GM12873 (cell line): ENCODE measurements around the gene VPS39.

Experiments used
- TF ChIP-seq, protein P1 (sequence below): IDR thresholded peaks from 2 replicates; pipeline ENCODE4 v1.5.1; 2012; ENCODE audit warnings: low read depth, mild to moderate bottlenecking, moderate library complexity, low read length, control low read depth; ENCODE audit not compliant: insufficient read depth; ENCODE audit errors: missing control alignments

The VPS39 gene

DNA sequence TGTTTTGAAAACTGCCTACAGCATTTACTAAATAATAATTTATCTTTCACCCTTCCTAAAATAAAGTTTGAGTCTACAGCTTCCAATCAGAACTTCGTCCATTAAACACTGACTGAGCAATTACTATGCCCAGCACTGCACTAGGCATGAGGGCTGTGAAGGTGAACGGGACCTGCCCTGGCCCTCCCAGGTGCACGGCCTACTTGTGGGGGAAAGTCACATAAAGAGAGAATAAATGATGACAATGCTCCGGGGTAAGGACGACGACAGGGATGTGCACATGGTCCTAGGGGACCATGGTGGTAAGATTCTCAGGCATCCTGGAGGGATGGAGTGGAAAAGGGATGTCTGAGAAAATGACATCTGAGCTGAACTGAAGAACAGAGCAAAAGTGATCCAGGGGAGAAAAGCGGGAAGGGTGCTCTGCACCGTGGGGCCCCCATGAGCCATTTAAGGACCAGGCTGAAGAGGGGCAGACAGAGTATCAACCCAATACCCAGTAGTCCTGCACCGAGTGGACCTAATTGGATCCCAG, 63.2 kb downstream of the VPS39 start:
- TF ChIP-seq, protein P1, sequence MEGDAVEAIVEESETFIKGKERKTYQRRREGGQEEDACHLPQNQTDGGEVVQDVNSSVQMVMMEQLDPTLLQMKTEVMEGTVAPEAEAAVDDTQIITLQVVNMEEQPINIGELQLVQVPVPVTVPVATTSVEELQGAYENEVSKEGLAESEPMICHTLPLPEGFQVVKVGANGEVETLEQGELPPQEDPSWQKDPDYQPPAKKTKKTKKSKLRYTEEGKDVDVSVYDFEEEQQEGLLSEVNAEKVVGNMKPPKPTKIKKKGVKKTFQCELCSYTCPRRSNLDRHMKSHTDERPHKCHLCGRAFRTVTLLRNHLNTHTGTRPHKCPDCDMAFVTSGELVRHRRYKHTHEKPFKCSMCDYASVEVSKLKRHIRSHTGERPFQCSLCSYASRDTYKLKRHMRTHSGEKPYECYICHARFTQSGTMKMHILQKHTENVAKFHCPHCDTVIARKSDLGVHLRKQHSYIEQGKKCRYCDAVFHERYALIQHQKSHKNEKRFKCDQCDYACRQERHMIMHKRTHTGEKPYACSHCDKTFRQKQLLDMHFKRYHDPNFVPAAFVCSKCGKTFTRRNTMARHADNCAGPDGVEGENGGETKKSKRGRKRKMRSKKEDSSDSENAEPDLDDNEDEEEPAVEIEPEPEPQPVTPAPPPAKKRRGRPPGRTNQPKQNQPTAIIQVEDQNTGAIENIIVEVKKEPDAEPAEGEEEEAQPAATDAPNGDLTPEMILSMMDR = no peak

DNA sequence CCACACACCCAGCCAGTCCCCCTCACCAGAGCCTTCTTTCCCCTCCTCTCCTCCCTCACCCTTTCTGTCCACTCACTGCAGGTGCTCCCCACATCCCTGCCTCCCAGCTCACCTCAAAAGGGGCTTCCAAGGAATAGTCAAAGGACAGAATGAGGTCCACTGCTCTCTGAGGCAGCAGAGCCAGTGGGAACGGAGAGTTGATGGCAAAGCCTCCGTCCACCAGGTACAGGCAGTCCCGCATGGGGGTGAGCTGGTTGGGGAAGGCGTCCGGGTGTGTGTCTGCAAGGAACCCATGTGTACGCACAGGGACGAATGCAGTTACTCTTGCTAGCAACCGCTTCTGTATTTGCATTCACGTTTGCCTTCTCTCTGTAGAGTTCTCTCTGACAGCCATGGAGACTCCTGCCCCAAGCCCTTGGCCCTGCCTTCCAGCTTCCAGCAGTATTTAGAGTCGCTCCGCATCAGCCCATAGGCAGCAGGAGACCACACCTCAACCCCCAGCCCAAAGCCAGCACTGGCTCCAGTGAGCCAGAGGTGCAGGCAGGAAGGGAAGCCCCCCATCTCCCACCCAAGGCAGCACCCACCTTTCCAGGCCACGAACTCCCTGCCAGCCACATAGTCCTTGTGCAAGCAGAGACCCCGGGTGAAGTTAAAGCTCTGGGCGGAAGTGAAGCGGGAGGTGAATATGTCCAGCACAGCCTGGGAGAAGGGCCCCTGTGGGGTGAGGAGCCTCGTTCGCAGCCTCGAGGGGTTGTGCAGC, 64.1 kb downstream of the VPS39 start:
- TF ChIP-seq, protein P1 = no peak

DNA sequence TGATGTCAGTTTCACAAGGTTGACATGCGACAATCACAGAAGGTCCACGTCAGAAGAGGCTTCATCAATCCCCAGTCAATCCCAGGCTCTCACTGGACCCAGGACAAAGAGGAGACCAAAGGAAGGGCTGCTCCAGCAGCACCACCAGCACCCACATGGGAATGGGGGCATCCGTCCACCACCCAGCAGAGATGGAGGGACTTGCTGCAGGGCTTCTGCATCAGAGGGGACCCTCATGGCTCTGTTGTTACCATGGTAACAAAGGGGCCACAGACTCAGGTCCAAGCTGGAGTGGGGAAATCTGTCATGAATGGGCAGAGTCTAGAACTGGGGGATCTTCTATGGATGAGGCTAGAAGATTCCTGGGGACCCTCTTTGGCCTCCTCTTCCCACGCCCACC, 64.7 kb downstream of the VPS39 start:
- TF ChIP-seq, protein P1 = no peak

DNA sequence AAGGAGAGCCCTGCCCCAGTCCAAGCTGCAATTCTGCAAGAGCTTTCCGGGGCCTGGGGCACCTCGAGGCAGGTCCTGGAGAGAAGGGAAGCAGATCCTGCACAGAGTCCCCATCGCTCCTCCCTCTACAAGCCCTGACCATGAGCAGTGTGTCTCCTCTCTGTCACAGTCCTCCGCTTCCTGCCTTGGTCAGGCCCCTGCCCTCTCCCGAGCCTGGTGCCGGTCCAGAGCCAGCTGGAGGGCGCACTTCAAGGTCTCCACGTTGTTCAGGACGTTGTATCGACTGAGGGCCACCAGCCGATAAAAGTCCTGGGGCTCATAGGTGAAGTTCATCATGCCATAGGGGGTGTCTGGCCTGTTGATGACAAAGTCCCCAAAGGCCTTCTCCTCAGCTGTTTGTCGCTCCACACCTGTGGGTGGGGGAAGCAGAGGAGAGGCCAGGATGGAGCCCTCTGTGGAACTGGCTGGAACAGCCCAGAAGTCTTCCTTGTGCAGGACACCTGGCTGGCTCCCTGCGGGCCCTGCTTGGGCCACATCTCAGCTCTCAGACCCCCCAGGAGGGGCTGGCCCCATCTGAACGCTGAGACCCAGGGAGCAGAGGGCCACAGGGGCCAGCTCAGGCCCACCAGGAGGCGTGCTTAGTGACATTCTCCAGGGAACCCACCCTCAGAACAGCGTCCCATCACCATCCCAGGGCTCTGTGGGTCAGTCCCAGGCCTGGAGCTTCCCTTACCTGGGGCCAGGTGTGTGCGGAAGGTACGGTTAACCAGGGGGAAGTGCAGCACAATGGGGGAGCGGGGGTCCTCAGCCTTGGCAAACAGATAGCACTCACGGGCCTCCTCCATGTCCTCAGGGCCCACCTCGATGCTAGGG, 66.1 kb downstream of the VPS39 start:
- TF ChIP-seq, protein P1 = no peak

DNA sequence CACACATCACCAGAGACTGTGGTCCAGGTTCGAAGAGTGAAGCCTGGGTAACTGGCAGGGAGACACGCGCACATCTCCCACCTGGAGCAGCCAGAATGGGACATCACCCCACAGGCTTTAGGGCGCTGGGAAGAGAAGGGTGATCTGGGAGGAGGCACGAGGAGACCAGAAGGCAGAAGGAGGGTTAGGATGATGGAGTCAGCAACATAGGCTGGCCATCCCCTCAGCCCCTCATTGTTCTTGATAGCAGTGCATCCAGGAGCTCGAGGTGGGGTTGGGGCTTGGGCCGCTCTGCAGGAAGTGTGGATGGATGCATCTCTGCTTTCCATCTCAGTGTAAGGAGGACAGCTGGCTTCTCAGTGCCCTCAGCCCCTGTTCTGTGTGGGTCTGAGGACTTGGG, 66.9 kb downstream of the VPS39 start:
- TF ChIP-seq, protein P1 = no peak

DNA sequence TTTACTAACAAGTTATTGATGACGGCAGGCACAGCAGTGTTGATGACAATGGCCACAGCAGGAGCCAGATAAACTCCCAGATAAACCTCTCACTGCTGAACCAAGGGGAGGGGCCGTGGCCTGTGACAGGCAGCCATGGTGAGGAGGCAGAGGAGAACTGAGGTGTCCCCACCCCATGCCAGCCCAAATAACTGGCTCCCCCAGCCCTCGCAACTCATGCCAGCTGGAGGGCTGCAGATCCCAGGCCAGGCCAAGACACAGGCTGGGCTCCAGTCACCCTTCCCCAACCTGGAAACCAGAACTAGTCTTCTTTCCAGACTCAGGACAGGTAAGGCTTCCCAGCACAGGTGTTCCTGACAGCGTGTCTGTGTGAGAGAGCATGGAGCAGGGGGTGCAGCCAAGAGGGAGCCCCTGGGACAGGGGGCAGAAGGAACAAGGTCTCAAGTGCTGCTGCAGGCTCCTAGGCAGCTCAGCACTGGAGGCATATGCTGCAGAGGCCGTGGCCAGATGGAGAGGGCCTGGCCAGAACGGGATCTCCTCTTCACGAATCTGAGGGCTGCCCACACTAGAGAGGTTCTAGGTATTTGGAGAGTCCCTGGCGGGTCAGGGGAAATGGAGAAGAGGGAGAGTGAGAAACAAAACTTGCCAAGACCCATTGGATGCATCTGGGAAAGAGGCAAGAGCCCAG, 67.6 kb downstream of the VPS39 start:
- TF ChIP-seq, protein P1 = no peak

DNA sequence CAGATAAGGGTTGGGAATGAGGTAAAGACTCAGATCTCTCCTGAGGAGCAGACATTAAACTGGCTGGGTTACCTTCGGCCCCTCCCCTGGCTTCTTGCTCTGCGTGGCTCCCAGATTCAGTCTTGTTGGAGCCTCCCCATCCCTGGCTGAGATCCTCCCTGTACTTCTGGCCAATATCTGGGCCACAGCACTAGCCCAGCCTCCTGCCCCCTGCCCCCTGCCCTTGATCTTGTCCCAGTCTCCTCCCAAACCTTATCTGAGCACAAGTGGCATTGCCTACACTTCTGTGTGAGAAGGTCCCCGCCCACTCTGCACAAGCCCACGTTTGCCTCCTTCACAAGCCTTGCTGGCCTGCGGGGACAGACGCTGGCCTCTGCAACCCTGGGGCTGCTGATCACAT, 68.5 kb downstream of the VPS39 start:
- TF ChIP-seq, protein P1 = no peak
